GM12891 (cell line): ENCODE data around the gene PCMTD2.

Experiments used
- DNase-seq: peaks from one replicate; pipeline ENCODE4 v3.0.0; 2011; ENCODE audit warnings: low spot score; ENCODE audit not compliant: insufficient read length
- FAIRE-seq: peaks from 2 replicates; lab custom pipeline; 2011; peaks lifted over from hg19 to GRCh38; lab: Jason Lieb, UNC
- PAX5 ChIP-seq: IDR thresholded peaks from 2 replicates; pipeline ENCODE4 v1.6.1; 2011; ENCODE audit warnings: low read length, moderate library complexity, mild to moderate bottlenecking; ENCODE audit not compliant: insufficient read depth, severe bottlenecking
- POLR2A ChIP-seq: IDR thresholded peaks from 2 replicates; pipeline ENCODE4 v1.6.1; 2011; ENCODE audit warnings: low read depth, low read length, control low read depth
- POLR2AphosphoS5 ChIP-seq: IDR thresholded peaks from 2 replicates; pipeline ENCODE4 v1.6.1; 2011; ENCODE audit warnings: low read depth, low read length, control low read depth
- POU2F2 ChIP-seq: IDR thresholded peaks from 2 replicates; pipeline ENCODE4 v1.6.1; 2011; ENCODE audit warnings: low read depth, mild to moderate bottlenecking, control low read depth, low read length, moderate library complexity
- SPI1 ChIP-seq: IDR thresholded peaks from 2 replicates; pipeline ENCODE4 v1.6.1; 2011; ENCODE audit warnings: low read depth, low read length, control low read depth
- TAF1 ChIP-seq: IDR thresholded peaks from 2 replicates; pipeline ENCODE4 v1.6.1; 2011; ENCODE audit warnings: low read depth, low read length, control low read depth

PCMTD2 gene

DNA sequence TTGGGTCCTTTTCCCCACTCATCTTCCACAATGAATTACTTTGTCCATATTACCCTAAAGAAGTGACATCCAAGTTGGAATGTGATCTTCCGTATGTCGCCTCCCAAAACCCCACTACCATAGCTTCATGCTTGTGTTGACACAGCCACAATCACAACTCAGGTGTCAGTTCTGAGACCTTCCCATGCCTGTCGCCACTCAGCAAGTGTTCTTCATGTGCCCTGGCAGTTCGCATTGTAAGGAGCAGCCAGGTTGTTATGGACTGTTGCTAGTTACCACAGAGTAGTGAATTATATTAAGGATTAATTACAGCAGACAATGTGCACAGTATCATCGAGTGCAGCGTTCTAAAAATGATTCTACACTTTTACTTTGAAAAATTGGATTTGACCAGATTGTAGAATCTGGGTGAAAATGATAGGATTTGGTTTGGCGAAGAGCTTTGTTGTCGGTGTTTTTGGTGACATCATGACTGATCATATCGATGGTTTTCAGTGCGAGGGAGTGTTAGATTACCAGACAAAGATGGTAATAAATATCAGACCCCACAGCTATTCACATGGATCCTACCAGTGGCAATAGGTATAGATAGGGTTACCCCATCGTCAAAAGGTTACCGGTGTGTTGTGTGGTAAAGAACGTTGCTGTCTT is 1.7 kb downstream of the PCMTD2 start:
- DNase-seq = no peak
- no peak for FAIRE-seq
- no peak for TF ChIP-seq POLR2AphosphoS5
- no peak for TF ChIP-seq SPI1

GRCh38 chr20:64258071-64258823 is 2.7 kb downstream of the PCMTD2 start:
- TF ChIP-seq POU2F2 = no peak
- TF ChIP-seq POLR2AphosphoS5 = no peak
- TF ChIP-seq TAF1 = no peak
- no peak for TF ChIP-seq PAX5
- no peak for TF ChIP-seq POLR2A
- no peak for TF ChIP-seq SPI1
- no peak for DNase-seq
- no peak for FAIRE-seq

- DNase-seq (no peak), FAIRE-seq (no peak)
- no peak for TF ChIP-seq PAX5
- no peak for TF ChIP-seq POLR2AphosphoS5
- no peak for TF ChIP-seq TAF1
- TF ChIP-seq SPI1 = no peak
- no peak for TF ChIP-seq POU2F2
Measured at GRCh38 chr20:64260239-64260638, 4.7 kb downstream of the PCMTD2 start.

- no peak for DNase-seq
- FAIRE-seq = no peak
- TF ChIP-seq PAX5 = no peak
- no peak for TF ChIP-seq SPI1
- TF ChIP-seq POLR2A = no peak
- no peak for TF ChIP-seq TAF1
- TF ChIP-seq POU2F2 = no peak
Measured at GRCh38 chr20:64261138-64261537, 5.6 kb downstream of the PCMTD2 start.

DNA sequence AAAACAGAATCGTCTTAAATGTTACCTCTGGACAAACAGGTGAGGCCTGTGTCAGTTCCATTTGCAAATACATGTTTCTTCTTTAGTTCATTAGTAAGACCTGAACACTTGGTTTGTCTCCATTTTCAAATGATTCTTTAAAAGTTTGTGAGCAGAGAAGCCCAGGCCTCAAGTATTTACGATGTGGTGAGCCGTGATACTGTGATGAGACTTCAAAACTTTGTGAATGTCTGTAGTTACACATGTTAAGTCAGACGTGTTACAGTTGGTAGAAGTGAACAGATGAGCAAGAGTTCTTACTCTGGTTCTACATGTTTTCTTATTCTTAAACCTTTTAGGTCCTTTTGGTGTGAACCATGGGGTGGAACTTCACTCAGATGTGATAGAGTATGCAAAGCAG is 8.5 kb downstream of the PCMTD2 start:
- DNase-seq = no peak
- no peak for TF ChIP-seq PAX5
- no peak for TF ChIP-seq TAF1
- FAIRE-seq = no peak

- FAIRE-seq (no peak), DNase-seq (no peak)
- TF ChIP-seq POU2F2 = no peak
- TF ChIP-seq TAF1 = no peak
- no peak for TF ChIP-seq POLR2A
- no peak for TF ChIP-seq PAX5
- no peak for TF ChIP-seq POLR2AphosphoS5
- no peak for TF ChIP-seq SPI1
Measured at GRCh38 chr20:64265201-64265600, 9.7 kb downstream of the PCMTD2 start.

DNA sequence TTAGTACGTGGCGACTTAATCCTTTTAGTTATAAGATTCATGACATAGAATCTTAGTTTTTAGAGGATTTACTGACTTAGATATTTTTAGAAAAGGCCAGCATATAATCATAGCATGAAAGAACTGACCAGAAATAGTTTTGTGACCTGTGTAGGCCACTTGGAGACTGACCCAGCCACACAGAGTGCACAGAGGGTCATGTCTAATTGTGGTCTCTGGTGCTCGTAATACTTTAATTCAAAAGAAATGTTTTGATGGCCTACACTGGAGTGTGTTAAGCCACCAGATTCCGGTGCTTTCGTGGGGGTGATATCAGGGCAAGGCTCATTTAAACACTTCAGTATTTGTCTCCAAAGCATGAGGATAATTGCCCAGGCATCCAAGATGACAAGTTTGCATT is 11.4 kb downstream of the PCMTD2 start:
- DNase-seq = no peak
- TF ChIP-seq POLR2A = no peak
- no peak for TF ChIP-seq SPI1
- no peak for TF ChIP-seq TAF1
- no peak for TF ChIP-seq POU2F2
- FAIRE-seq = no peak

- FAIRE-seq (no peak), DNase-seq (no peak)
- no peak for TF ChIP-seq PAX5
- no peak for TF ChIP-seq POU2F2
- TF ChIP-seq POLR2AphosphoS5 = no peak
- TF ChIP-seq SPI1 = no peak
- TF ChIP-seq TAF1 = no peak
- TF ChIP-seq POLR2A = no peak
Measured at GRCh38 chr20:64268174-64268573, 12.6 kb downstream of the PCMTD2 start.

GRCh38 chr20:64269604-64270411 is 14.3 kb downstream of the PCMTD2 start:
- DNase-seq = no peak
- no peak for TF ChIP-seq POLR2A
- FAIRE-seq = no peak

GRCh38 chr20:64271636-64272035 is 16.1 kb downstream of the PCMTD2 start:
- no peak for DNase-seq
- FAIRE-seq = no peak
- TF ChIP-seq SPI1 (no peak), POLR2A (no peak), TAF1 (no peak), PAX5 (no peak), POLR2AphosphoS5 (no peak), POU2F2 (no peak)
